Sigmoid colon (tissue), 4 donors: ENCODE data around the gene CLTC.

Experiments
- CTCF ChIP-seq, 4 experiments: fragments of 450-650 bp in 3 of 4; fragments of 200-600 bp in 1 of 4; IDR thresholded peaks; one replicate each; pipeline ENCODE4 v1.5.1; 2016 to 2019; ENCODE audit warnings: antibody characterized with exemption in 4 of 4, mild to moderate bottlenecking in 3 of 4, moderate library complexity in 2 of 4
- EP300 ChIP-seq, 4 donors: sonication (generic); formaldehyde crosslinking; IDR thresholded peaks; one replicate each; pipeline ENCODE4 v1.6.1; 2017; ENCODE audit warnings: antibody characterized with exemption in 4 of 4
- POLR2A ChIP-seq, 2 donors: fragments of 450-650 bp; IDR thresholded peaks; one replicate each; pipeline ENCODE4 v1.6.1; 2016; ENCODE audit warnings: antibody characterized with exemption in 2 of 2, mild to moderate bottlenecking in 2 of 2, moderate library complexity in 2 of 2

DNA sequence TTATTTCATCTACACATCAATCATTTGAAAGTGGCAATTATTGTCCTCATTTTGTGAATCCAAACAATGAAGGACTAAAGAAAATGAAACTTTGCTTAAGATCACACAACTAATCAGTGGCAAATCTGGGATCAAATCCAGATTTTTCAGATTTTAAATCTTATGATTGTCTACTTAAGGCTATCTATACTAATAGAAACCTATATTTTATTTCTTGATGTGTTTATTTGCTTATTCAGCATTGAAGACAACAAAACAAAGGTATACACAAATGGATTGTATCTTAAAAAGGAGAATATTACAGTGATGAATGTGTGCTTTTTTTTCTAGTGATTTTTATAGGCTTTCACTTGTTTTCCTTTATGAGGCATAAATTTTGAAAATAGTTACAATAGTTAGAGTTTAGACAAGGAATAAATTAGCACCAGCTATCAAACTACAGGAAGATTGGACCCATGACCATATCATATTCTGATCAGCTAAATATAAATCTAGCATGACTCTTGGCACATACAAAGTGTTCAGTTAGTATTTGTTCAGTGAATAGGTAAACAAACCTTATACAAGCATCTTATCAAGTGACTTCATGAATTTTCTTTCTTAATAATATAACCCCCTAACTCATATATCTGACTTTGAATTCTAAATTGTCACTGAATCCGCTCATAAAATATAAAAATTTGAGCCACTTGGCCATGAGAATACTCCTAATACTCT is 108.3 kb downstream of the CLTC start:
- TF ChIP-seq CTCF (IDR thresholded peaks at IDR 0.05): no peak
- no peak for TF ChIP-seq POLR2A (IDR thresholded peaks at IDR 0.05)
- TF ChIP-seq EP300 (IDR thresholded peaks at IDR 0.05): no peak
